GM10266 (cell line): ENCODE data around the gene TRAIP.

Experiments
- DNase-seq: peaks from one replicate; pipeline ENCODE4 v3.0.0; 2012; ENCODE audit errors: extremely low spot score
- TF ChIP-seq, protein P1 (sequence below): IDR thresholded peaks from 2 replicates; pipeline ENCODE4 v1.5.1; 2012; ENCODE audit warnings: mild to moderate bottlenecking, low read depth; ENCODE audit not compliant: control insufficient read depth, insufficient read depth; ENCODE audit errors: missing control alignments

TRAIP gene

DNA sequence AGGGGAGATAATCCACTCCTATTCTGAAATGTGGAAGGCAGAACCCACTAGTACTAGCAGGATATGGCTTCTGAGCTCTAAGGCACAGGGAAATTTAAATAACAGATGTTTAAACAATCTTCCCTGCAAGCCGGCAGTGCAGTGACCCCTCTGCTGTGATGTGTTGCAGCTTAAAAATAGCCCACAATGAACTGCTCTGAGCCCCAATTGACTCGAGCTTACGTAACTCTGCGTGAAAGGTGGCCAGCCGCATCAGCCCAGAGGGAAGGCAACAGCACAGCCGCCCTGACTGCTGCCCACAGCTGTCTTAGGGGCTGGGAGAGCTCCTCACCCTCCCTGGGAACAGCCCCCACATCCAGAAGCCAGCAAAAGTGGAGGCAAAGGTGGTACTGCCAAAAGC is 25.8 kb upstream of the TRAIP start:
- DNase-seq, result no peak
- TF ChIP-seq, protein P1, sequence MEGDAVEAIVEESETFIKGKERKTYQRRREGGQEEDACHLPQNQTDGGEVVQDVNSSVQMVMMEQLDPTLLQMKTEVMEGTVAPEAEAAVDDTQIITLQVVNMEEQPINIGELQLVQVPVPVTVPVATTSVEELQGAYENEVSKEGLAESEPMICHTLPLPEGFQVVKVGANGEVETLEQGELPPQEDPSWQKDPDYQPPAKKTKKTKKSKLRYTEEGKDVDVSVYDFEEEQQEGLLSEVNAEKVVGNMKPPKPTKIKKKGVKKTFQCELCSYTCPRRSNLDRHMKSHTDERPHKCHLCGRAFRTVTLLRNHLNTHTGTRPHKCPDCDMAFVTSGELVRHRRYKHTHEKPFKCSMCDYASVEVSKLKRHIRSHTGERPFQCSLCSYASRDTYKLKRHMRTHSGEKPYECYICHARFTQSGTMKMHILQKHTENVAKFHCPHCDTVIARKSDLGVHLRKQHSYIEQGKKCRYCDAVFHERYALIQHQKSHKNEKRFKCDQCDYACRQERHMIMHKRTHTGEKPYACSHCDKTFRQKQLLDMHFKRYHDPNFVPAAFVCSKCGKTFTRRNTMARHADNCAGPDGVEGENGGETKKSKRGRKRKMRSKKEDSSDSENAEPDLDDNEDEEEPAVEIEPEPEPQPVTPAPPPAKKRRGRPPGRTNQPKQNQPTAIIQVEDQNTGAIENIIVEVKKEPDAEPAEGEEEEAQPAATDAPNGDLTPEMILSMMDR, result no peak

DNA sequence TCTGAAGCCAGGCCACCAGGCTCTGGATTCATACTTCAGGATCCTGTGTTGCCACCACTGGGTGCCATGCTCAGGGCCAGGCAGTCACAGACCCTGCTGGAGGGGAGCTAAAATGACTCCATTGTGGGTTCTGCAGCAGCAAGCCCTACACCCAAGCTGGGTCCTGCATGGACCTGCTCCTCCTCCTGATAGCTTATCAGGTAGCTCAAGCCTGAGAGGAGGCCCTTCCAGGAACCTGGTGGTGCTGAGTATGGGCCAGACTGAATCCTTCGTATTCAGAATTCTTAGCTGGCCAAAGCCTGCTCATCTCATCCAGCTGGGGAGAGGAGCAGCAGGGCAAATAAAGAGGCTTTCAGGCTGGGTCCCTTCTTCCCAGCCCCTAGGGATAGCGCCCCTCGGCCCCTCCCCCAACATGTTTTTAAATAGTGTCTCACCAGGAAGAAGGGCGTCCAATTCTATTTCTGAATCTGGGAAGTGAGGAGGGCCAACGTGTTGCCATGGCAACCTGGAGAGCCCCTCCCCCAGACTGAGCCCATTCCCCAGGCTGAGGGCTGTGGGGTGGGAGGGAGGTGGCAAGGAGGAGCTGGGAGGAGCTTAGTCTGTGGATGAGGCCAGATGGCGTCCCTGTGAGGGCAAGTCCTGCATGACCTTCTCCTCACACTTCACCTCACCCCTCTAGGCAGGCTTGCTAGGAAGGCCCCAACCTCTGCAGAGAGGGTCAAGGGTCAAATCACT is 24.4 kb upstream of the TRAIP start:
- TF ChIP-seq, protein P1, result no peak
- DNase-seq, result no peak

DNA sequence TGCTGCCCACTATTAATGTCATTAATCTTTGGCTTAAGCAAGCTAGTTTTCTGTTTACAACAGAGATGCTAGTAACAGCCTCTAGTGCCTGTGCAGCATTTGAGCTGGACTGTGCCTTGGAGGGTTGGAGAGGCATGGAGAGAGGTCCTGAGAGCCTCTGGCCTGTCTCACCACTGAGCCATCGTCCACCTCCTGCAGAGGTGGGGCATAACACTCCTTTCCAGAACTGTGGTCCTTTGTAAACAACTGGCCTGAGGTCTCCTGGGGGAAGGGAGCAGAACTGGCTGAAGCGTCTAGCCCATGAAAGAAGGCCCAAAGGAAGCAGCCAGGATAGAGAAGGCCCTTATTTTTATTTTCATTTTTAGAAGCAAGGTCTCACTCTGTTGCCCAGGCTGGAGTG is 23.4 kb upstream of the TRAIP start:
- TF ChIP-seq, protein P1, result no peak
- no peak for DNase-seq

DNA sequence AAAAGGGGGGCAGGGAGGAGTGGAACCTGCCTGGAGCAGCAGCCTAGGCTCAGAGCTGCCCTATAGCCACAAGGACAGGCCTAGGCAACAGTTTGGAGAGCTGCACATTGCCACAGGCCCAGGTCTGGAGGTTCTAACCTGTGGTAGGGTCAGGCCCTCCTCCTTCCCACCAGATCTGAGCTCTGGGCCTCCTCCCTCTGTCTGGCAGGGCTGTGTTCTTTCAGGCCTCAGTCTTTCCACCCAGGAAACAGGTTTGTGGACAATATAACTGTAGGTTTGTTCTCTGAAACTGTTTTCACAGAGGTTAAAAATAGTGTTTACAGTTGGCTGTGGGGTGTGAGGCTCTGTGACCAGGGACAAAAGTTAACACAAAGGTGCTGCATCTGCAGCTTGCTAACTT is 22.3 kb upstream of the TRAIP start:
- DNase-seq, result no peak
- TF ChIP-seq, protein P1, result no peak

DNA sequence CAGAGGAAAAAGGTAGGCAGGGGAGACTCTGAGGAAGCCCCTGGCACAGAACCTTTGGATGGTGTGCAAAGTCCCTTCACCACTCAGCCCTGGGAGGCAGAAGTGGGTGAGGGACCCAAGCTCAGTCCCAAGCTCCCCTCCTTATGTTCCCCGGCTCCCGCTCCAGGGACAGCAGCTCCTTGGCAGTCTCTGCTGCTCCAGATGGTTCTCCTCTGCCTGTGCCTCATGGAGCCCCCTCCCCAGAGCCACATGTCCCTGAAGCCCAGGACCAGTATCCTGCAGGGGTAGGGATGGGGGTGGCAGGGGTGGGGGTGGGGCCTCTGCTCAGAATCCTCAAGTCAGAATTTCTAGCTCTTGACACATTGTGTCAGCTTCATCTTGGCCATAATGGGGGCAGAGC is 21.4 kb upstream of the TRAIP start:
- TF ChIP-seq, protein P1, result no peak
- DNase-seq, result no peak

DNA sequence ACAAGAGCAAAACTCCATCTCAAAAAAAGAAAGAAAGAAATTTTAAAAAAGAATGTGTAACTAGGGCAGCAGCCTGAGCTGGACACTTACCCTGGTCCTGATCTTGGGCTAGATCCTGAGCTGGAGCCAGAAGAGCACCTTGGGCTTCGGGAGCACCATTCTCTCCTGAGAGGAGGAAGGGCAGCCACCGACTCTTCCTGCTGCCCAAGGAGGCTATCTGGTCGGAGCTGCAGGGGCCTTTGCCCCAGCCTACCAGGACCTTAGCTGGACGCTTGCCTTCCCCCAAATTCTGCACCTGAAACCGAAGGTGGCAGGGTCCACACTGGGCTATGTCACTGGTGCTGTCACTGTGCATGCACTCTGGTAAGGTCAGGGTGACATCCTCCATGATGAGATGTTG is 20.2 kb upstream of the TRAIP start:
- TF ChIP-seq, protein P1, result no peak

DNA sequence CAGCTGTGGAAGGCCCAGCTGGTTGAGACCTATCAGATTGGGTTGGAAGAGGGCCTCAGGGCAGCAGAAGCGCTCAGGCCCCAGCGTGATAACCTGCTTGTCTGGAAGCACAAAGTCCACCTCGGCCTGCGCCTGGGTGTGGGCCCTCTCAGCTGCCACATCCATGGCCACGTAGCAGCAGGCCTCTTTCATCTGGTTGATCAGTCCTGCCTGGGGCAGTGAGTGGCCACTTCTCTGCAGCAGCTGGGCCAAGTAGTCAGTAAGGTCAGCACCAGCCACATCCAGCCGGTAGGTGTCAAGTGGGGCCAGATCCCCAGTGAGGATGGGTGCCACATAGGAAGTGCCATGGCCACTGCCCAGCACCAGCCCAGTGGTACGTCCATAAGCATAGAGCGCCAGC is 17.3 kb upstream of the TRAIP start:
- TF ChIP-seq, protein P1, result no peak
- no peak for DNase-seq

More for the DNA sequence above, 20.2 kb upstream of the TRAIP start:
- DNase-seq, result no peak
